GM18519 (cell line): ENCODE data around the gene PACRG.

Experiments used
- ATAC-seq: cut with Tn5 transposase; IDR thresholded peaks from one replicate; pipeline ENCODE4 v1.9.1; 2021; ENCODE audit warnings: mild to moderate bottlenecking, moderate library complexity; ENCODE audit not compliant: unreplicated experiment, low FRiP score

The PACRG gene

DNA sequence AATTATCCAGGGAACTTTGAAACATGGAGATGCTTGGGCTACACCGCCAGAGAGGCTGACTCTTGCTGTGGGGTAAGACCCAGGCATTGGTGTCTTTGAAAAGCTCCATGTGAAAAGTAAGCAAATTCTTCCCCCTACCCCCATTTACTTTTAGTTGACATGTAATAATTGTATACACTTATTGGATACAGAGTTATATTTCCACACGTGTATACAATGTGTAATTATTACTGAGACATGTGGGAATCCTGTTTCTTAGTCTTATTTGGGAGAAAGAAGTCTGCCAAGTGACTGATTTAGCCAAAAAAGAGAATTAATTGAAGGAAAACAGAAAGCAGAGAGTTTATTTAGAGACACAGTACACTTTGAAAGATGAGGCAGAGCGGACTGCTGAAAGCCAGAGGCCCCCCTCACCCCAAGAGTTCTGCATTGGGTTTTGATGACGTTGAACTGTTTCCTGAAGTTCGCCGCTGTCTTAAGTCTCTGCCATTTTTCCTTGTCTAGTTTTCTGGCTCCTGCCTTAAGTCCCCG lies 193.8 kb downstream of the PACRG start:
- no peak for ATAC-seq

DNA sequence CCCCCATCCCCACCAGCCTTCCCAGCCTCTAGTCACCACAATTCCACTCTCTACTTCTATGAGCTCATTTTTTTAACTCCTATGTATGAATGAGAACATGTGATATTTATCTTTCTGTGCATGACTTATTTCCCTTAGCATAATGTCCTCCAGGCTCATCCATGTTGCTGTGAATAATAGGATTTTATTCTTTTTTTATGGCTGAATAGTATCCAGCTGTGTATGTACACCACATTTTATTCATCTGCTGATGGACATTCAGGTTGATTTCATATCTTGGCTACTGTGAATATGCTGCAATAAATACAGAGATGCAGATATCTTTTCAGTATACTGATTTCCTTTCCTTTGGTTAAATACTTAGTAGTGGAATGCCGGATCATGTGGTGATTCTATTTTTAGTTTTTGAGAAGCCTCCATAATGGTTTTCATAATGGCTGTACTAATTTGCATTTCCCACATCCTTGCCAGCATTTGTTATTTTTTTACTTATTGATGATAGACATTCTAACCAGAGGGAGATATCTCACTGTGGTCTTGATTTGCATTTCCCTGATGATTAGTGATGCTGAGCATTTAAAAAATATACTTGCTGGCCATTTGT lies 194.9 kb downstream of the PACRG start:
- no peak for ATAC-seq

GRCh38 chr6:162934844-162935243 lies 207.1 kb downstream of the PACRG start:
- ATAC-seq: no peak

DNA sequence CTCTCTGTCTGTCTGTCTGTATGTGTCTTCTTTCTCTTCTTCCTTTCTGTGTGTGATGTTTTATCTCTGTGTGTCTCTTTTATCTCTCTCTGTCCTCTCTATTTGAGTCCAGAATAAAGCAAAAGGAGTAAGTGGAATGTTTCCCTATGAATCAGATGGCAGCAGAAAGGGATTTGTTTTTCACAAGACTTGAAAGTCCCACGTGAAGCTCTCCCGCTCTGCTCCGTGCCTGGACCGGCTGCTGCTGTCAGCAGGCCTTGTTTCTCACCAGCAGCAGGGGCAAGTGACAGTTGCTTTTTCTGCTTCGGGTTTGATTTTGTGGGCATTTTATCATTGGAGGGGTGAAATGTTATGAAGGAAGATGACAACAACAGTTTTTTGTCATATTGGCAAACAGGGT lies 212.7 kb downstream of the PACRG start:
- no peak for ATAC-seq

DNA sequence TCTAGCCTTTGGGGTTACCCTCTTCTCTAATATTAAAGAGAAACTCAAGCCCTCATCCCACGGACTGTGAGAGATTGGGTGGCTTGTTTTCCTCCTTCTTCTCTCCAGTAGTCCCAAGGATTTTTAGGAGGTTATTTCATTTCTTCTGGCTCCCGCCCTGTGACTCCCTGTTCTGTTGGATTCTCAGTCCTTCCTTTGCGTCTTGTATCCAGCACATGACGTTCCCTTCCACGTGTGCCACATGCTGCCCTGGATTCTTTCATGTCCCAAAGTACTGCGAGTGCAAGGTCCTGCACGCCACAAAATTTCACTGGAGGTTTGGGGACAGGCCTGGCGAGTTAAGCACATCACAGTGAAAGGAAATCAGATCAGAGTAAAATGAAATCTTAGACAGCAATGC lies 213.4 kb downstream of the PACRG start:
- ATAC-seq: no peak

GRCh38 chr6:162942866-162943265 lies 215.1 kb downstream of the PACRG start:
- ATAC-seq: no peak

- no peak for ATAC-seq
Measured at GRCh38 chr6:162943369-162943768, 215.6 kb downstream of the PACRG start.

DNA sequence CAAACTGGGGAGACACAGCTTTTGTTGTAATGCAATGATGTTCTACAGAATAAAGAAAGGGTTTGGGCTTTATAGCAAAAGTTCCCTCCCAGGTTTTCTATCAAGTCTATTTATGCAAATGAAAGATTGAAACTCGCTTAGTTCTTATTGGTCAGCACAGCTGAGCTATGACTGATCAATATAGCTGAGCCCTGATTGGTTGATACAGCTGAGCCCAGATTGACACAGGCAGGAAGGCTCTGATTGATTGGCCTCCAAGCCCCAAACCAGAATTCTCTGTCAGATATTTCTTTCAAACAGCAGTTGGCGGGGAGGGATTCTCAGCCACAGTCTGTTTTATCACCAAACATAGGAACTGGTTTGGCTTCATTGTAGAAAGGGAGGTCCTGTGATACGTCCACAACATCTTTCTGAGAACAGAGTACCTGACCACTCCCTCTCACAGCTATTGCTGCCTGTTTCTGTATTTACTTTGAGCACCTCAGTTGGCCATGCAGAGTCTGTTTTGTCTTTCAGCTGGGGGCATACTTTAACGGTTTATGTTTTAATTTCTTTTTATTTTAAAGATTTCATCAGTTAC lies 223.5 kb downstream of the PACRG start:
- ATAC-seq: no peak

DNA sequence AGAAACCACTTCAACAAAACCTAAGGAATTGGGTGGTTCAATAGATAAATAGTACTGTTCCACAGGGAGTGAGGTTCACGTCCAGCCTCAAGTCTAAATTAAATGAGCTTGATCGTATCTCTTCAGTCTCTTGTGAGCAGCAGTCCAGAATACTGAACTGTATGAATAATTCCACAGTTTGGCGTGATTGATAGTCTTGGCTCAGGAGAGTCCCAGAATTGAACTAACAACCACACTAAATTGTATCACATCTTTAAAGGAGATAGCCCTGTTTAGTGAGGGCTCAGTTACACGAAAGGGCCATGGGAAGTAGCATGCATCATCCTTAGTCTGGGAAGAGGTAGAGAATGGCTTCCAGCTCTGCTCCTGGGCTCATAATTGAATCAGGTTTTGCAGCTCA lies 224.6 kb downstream of the PACRG start:
- ATAC-seq: no peak

DNA sequence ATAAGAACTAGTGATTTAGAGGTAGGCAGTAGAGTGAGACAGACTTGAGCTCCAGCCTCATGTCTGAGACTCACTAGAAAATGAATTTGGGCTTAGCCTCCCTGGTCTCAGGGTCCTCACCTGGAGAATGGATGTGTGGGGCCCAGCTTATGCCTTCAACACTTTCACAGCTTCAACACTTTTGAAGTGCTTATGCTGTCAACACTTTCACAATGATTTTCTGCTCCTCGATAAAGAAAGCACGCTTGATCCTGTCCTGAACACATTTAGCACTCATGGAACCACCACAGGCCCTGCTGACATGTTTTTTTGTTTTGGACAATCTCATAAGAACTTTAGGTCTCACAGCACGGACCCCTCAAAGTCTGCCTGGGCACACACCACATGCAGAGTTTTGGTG lies 229.3 kb downstream of the PACRG start:
- ATAC-seq: no peak

- no peak for ATAC-seq
Measured at GRCh38 chr6:162960679-162961457, 233.1 kb downstream of the PACRG start.

DNA sequence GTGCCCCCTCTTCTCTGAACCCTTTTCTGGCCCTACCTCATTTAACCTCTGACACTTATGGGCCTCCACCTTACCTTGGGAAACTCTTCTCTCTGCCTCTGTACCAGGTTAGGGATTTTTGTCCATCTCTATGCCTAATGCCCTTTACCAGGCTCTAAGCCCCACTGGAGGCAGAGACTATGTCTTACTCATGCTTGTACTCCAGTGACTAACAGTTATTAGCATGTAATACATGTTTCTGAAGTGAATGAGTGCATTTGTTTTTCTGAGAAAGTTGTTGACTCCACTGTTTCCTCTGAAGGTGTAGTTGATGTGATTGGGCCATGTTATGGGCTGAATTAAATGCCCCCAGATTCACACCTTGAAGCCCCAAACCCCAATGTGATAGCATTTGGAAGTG lies 234.3 kb downstream of the PACRG start:
- ATAC-seq: no peak

DNA sequence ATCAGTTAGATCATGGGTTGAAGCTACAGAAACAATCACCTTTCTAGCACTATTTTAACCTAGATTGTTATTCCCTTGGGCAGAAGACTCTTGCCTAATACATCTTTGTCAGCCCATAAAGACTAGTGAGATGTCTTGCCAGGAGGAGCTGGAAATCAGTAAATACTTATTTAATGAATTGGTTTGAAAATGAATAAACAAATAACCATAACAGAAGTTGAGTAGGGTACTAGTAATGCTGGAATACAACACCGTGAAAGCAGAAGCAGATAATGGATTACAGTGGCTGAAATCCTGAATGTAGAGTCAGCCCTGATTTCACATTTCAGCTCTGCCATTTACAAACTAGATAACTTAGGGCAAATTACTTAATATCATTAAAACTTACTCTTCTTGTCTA lies 236.1 kb downstream of the PACRG start:
- no peak for ATAC-seq

DNA sequence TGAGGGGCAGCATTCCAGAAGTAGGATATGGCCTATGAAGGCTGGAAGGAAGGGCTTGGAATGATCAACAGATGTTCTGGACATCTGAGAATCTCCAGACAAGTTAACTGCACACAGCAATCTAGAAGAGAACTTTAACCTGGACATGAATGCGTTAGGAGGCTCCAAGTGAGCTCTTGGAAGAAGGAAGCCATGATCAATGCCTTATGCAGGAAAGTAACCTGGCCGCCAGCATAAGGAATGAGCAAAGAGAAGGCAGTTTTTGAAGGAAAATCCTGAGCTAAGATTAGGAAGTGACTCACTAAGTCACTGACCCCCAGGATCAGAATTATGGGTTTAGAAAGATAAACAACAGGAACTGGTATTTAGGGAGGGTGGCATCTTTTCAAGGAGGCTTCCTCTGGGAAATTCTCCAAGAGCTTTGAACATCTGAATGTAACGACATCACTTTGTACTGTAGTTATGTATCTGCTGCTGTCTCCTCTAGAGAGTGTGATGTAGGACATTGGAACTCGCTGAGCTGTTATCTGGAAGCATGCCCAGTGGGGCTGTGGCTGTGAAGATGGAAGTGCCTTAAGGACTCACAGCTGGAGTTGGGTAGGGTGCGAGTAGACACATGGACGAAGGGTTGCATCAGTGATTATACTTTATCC lies 236.8 kb downstream of the PACRG start:
- ATAC-seq: no peak

DNA sequence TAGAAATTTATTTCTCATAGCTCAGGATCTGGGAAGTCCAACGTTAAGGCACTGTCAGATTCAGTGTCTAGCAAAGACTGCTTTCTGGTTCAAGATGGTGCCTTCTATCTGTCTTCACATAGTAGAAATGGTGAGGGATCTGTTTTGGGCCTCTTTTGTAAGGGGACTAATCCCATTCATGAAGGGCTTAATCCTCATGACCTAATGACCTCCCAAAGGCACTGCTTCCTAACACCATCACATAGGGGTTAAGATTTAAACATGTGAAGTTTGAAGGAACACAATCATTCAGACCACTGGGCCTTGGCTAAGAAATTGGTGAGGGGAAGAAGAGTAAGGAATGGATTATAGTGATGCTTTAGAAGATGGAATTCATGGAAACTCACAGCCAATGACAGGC lies 237.6 kb downstream of the PACRG start:
- ATAC-seq: no peak

GRCh38 chr6:162970246-162970645 lies 242.5 kb downstream of the PACRG start:
- ATAC-seq: no peak

- no peak for ATAC-seq
Measured at GRCh38 chr6:162971356-162971755, 243.6 kb downstream of the PACRG start.

DNA sequence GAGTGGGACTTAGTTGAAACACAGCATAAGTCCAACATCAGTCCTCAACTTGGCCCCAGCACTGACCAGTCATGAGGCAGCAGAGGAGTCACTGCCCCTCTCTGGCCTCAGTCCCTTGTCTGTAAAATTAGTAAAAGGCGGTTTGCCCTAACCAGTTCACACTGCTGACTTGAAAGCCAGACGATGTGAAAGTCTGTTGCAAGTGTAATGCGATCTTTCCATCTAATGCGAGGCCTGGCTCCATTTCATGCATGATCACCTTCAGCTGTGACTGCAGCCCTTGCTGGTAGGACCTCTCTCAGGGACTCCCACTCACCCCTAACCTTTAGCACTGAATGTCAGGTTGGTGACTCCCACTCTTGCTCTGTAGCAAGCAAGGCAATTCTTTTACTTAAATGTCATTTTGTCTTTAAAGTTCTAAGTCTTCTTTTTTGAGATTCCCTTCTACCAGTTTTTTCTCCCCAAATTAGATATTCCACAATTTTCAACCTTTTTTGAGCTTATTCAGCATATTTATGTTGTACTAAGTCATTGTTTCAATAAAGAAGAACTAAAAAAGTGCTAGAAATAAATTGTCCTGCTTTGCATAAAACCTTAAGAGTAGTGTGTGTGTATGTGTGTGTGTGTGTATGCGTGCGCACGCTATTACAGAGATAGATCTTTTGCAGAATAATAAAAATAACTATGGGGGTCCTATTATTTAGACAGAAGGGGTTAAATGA lies 245.5 kb downstream of the PACRG start:
- ATAC-seq: no peak

DNA sequence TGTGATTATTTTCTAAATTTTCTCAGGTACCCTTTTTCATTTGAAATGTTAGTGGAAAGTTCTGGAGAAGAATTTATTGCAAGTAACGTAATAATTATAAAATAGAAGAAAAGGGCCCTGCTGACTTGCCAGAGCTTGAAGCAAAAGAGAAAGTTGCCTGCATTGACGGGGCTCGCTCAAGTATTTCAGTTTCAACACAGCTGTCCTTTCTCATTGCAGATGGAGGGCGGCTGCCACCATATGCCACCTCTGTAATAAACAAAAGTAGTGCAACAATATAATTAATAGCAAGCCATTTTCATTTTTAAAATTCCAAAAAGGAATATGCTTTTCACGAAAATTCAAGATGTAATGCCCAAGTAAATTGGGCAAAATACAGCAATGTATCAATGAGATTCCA lies 246.2 kb downstream of the PACRG start:
- no peak for ATAC-seq

GRCh38 chr6:162974685-162975084 lies 246.9 kb downstream of the PACRG start:
- no peak for ATAC-seq

DNA sequence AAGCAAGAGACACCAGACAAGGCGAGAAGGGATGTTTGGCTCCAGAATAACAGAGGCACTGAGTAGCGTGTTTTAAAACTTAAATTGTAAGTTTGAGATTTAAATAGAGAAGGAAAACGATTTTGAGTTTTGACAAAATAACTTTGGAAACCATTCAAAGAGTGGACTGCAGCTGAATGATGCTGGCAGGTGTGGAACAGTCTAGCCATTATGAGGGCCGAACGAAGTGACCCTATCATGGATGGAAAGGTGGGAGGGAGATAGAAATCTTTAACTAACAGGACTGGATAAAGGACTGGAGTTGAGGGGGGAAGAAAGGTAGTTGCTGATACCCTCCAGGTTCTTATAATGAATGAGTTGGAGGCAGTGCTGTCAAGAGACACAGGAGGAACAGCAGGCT lies 248.4 kb downstream of the PACRG start:
- no peak for ATAC-seq
